Breast epithelium (tissue), 3 donors: ENCODE measurements around the gene OSBPL2.

Experiments
- POLR2A ChIP-seq: fragments of 450-650 bp; IDR thresholded peaks from one replicate; pipeline ENCODE4 v1.6.1; 2016; ENCODE audit warnings: antibody characterized with exemption, mild to moderate bottlenecking, moderate library complexity
- TF ChIP-seq, protein P1 (sequence below), 3 donors: fragments of 450-650 bp; IDR thresholded peaks; one replicate each; pipeline ENCODE4 v1.5.1; 2016 to 2017; ENCODE audit warnings: antibody characterized with exemption in 3 of 3, mild to moderate bottlenecking in 3 of 3, moderate library complexity in 3 of 3

DNA sequence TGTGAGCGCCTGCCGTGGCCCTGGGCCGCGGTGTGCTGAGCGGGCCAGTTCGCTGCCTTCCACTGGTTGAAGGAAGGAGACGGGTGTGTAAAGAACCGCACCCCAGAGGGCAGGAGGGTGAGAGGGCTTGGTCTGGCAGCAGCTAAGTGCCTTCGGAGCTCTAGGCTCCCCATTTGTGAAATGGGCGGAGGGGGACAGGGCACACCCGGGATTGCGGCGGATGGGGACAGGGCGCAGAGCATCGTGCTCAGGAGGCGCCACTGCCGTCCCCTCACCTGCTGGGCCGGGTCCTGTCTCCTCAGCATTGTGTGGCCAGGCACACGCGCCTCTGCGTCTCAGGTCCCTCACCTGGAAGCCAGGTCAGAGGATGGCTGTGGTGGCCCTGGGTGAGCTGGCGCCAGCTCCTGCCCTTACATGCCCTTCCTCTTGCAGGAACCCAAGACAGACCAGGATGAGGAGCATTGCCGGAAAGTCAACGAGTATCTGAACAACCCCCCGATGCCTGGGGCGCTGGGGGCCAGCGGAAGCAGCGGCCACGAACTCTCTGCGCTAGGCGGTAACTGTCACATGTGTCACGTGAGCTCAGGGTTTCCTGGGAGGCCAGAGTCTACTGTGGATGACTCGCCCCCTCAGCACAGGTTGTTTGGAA, 67.6 kb downstream of the OSBPL2 start:
- TF ChIP-seq POLR2A: no peak
- TF ChIP-seq, protein P1, sequence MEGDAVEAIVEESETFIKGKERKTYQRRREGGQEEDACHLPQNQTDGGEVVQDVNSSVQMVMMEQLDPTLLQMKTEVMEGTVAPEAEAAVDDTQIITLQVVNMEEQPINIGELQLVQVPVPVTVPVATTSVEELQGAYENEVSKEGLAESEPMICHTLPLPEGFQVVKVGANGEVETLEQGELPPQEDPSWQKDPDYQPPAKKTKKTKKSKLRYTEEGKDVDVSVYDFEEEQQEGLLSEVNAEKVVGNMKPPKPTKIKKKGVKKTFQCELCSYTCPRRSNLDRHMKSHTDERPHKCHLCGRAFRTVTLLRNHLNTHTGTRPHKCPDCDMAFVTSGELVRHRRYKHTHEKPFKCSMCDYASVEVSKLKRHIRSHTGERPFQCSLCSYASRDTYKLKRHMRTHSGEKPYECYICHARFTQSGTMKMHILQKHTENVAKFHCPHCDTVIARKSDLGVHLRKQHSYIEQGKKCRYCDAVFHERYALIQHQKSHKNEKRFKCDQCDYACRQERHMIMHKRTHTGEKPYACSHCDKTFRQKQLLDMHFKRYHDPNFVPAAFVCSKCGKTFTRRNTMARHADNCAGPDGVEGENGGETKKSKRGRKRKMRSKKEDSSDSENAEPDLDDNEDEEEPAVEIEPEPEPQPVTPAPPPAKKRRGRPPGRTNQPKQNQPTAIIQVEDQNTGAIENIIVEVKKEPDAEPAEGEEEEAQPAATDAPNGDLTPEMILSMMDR (IDR thresholded peaks at IDR 0.05): no peak
